ENCODE measurements around the gene RAPGEF3.

Gene RAPGEF3

GRCh38 chr12:47718531-47718930, 40.1 kb downstream of the RAPGEF3 start:
- no peak for DNase-seq (ENCODE audit: low read depth)

- DNase-seq (ENCODE audit: low read depth) = no peak
These were observed 41.1 kb downstream of the RAPGEF3 start for GRCh38 chr12:47717443-47718193.

- DNase-seq (ENCODE audit: low read depth) = no peak
These were observed 41.6 kb downstream of the RAPGEF3 start for GRCh38 chr12:47717046-47717442.

GRCh38 chr12:47715877-47716548, 42.7 kb downstream of the RAPGEF3 start:
- no peak for DNase-seq (ENCODE audit: low read depth)

GRCh38 chr12:47715393-47715876, 43.2 kb downstream of the RAPGEF3 start:
- peak; percentile 50 for DNase-seq (ENCODE audit: low read depth)

- no peak for DNase-seq (ENCODE audit: low read depth)
These were observed 43.8 kb downstream of the RAPGEF3 start for GRCh38 chr12:47714826-47715386.

GRCh38 chr12:47712171-47712570, 46.5 kb downstream of the RAPGEF3 start:
- DNase-seq (ENCODE audit: low read depth) = no peak

GRCh38 chr12:47711448-47711847, 47.2 kb downstream of the RAPGEF3 start:
- no peak for DNase-seq (ENCODE audit: low read depth)

- no peak for DNase-seq (ENCODE audit: low read depth)
These were observed 48.4 kb downstream of the RAPGEF3 start for GRCh38 chr12:47710278-47710677.

- DNase-seq (ENCODE audit: low read depth) = no peak
These were observed 49.0 kb downstream of the RAPGEF3 start for GRCh38 chr12:47709671-47710070.

GRCh38 chr12:47709237-47709636, 49.4 kb downstream of the RAPGEF3 start:
- no peak for DNase-seq (ENCODE audit: low read depth)

- DNase-seq (ENCODE audit: low read depth) = no peak
These were observed 50.7 kb downstream of the RAPGEF3 start for GRCh38 chr12:47707905-47708543.

GRCh38 chr12:47707355-47707754, 51.3 kb downstream of the RAPGEF3 start:
- DNase-seq (ENCODE audit: low read depth) = no peak

GRCh38 chr12:47705566-47706425, 52.9 kb downstream of the RAPGEF3 start, which contains the start of gene RPAP3:
Gene RPAP3 (minus strand): TSS chr12:47706030. CDS start chr12:47702840, 3,190 bp downstream.
- peak; percentile 98 for DNase-seq (ENCODE audit: low read depth)

- DNase-seq (ENCODE audit: low read depth) = no peak
These were observed 53.5 kb downstream of the RAPGEF3 start for GRCh38 chr12:47705229-47705565.

- no peak for DNase-seq (ENCODE audit: low read depth)
These were observed 54.0 kb downstream of the RAPGEF3 start for GRCh38 chr12:47704719-47705118.

GRCh38 chr12:47700263-47700662, 58.4 kb downstream of the RAPGEF3 start:
- no peak for DNase-seq (ENCODE audit: low read depth)

- DNase-seq (ENCODE audit: low read depth) = no peak
These were observed 60.0 kb downstream of the RAPGEF3 start for GRCh38 chr12:47698631-47699030.

- no peak for DNase-seq (ENCODE audit: low read depth)
These were observed 60.6 kb downstream of the RAPGEF3 start for GRCh38 chr12:47698055-47698454.

- DNase-seq (ENCODE audit: low read depth) = no peak
These were observed 69.5 kb downstream of the RAPGEF3 start for GRCh38 chr12:47689215-47689614.

GRCh38 chr12:47687636-47688035, 71.0 kb downstream of the RAPGEF3 start:
- DNase-seq (ENCODE audit: low read depth) = no peak
